GM12878 (cell line): ENCODE measurements around the gene EHBP1. TPM values are rescaled to one million over a fixed set of nuclear protein-coding genes. Genes with fewer than 3 reads are reported as not detected.

Experiments used
- FOS ChIP-seq: IDR thresholded peaks from 3 replicates; pipeline ENCODE4 v1.6.1; 2011; ENCODE audit warnings: borderline replicate concordance; ENCODE audit not compliant: insufficient read length; ENCODE audit errors: extremely low read depth
- IKZF2 ChIP-seq, 2 experiments: fragments of 450-650 bp; IDR thresholded peaks; 2 replicates each; pipeline ENCODE4 v1.6.1; 2017; ENCODE audit warnings: mild to moderate bottlenecking in 2 of 2, moderate library complexity in 2 of 2
- IRF4 ChIP-seq: IDR thresholded peaks from 2 replicates; pipeline ENCODE4 v1.6.1; 2011; ENCODE audit warnings: low read depth, low read length
- MTA3 ChIP-seq: IDR thresholded peaks from 2 replicates; pipeline ENCODE4 v1.6.1; 2012; ENCODE audit warnings: low read length, inconsistent platforms, borderline replicate concordance
- NFYB ChIP-seq: IDR thresholded peaks from 2 replicates; pipeline ENCODE4 v1.6.1; 2011; ENCODE audit warnings: low read depth, mild to moderate bottlenecking, low read length, improper control_type of control experiment, moderate library complexity; ENCODE audit not compliant: insufficient read depth
- SP1 ChIP-seq: IDR thresholded peaks from one replicate; pipeline ENCODE4 v1.6.1; 2011; ENCODE audit warnings: low read depth, low read length
- TCF12 ChIP-seq: IDR thresholded peaks from 2 replicates; pipeline ENCODE4 v1.6.1; 2011; ENCODE audit warnings: low read depth, mild to moderate bottlenecking, low read length
- TCF3 ChIP-seq: IDR thresholded peaks from 2 replicates; pipeline ENCODE4 v1.6.1; 2012; ENCODE audit warnings: low read depth, mild to moderate bottlenecking, low read length, borderline replicate concordance; ENCODE audit not compliant: insufficient read depth
- YBX1 ChIP-seq: fragments of 450-650 bp; IDR thresholded peaks from 2 replicates; pipeline ENCODE4 v1.6.1; 2016; ENCODE audit warnings: antibody characterized with exemption
- polyA plus RNA-seq, 11 experiments: library from polyadenylated mRNA; depleted of rRNA in 4 of 11; unstranded in 6 of 11; stranded (reverse) in 5 of 11; fragments of >200 nt; fragmentation: Nextera tagmentation in 4 of 11; fragmentation: Illumina TruSeq in 1 of 11; extraction: Ambion mirVana in 4 of 11; extraction: Trizol in 1 of 11; gene quantifications; 1 replicate in 1 of 11; 2 replicates in 10 of 11; pipeline versions ENCODE4 v1.2.1 to v1.2.3, GENCODE V29; 2011 to 2016; ENCODE audit warnings: inconsistent platforms in 2 of 11, missing spikeins in 2 of 11, low read depth in 1 of 11
- total RNA-seq, 4 experiments: library from RNA; depleted of rRNA in 3 of 4; stranded (reverse); fragments of >200 nt in 3 of 4; fragmentation: Illumina TruSeq in 1 of 4; extraction: Trizol in 1 of 4; gene quantifications; 2 replicates each; pipeline versions ENCODE4 v1.2.1 to v1.2.3, GENCODE V29; 2013 to 2021
- TF ChIP-seq, protein P1 (sequence below): IDR thresholded peaks from 2 replicates; pipeline ENCODE4 v1.6.1; 2012; ENCODE audit warnings: low read length, inconsistent platforms
- TF ChIP-seq, protein P2 (sequence below): fragments of 450-650 bp; IDR thresholded peaks from 2 replicates; pipeline ENCODE4 v1.6.1; 2017; ENCODE audit warnings: mild to moderate bottlenecking, moderate library complexity
- TF ChIP-seq, protein P3 (sequence below): IDR thresholded peaks from 2 replicates; pipeline ENCODE4 v1.6.1; 2011; ENCODE audit warnings: borderline replicate concordance, low read depth, mild to moderate bottlenecking, moderate library complexity, low read length; ENCODE audit not compliant: insufficient read depth, poor library complexity, severe bottlenecking

EHBP1 gene
- total and polyA plus RNA-seq, 10 of the 15 experiments (the other 5 are each of a cell fraction or from before 2014, with no cell fraction given), result 5.7 to 26.1 (median 13.6) TPM

DNA sequence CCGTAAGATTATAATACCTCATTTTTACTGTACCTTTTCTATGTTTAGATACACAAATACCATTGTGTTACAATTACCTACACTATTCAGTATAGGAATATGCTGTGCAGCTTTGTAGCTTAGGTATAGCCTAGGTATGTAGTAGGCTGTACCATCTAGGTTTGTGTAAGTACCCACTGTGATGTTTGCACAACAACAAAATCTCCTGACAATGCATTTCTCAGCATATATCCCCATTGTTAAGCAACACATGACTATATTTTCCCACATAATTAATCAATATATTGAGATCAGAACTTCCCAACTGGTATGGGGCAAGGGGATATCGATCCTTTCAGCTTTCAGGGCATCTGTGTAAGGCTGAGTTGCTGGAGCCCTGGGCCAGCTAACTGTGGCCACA lies 238.8 kb downstream of the EHBP1 start (continued):
- TF ChIP-seq, protein P1, sequence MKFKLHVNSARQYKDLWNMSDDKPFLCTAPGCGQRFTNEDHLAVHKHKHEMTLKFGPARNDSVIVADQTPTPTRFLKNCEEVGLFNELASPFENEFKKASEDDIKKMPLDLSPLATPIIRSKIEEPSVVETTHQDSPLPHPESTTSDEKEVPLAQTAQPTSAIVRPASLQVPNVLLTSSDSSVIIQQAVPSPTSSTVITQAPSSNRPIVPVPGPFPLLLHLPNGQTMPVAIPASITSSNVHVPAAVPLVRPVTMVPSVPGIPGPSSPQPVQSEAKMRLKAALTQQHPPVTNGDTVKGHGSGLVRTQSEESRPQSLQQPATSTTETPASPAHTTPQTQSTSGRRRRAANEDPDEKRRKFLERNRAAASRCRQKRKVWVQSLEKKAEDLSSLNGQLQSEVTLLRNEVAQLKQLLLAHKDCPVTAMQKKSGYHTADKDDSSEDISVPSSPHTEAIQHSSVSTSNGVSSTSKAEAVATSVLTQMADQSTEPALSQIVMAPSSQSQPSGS, result no peak
- TF ChIP-seq TCF3 (no peak), SP1 (no peak), MTA3 (no peak), IRF4 (no peak), FOS (no peak), NFYB (no peak), YBX1 (no peak), IKZF2 (IDR thresholded peaks at IDR 0.05) (no peak), TCF12 (no peak)
- TF ChIP-seq, protein P2, sequence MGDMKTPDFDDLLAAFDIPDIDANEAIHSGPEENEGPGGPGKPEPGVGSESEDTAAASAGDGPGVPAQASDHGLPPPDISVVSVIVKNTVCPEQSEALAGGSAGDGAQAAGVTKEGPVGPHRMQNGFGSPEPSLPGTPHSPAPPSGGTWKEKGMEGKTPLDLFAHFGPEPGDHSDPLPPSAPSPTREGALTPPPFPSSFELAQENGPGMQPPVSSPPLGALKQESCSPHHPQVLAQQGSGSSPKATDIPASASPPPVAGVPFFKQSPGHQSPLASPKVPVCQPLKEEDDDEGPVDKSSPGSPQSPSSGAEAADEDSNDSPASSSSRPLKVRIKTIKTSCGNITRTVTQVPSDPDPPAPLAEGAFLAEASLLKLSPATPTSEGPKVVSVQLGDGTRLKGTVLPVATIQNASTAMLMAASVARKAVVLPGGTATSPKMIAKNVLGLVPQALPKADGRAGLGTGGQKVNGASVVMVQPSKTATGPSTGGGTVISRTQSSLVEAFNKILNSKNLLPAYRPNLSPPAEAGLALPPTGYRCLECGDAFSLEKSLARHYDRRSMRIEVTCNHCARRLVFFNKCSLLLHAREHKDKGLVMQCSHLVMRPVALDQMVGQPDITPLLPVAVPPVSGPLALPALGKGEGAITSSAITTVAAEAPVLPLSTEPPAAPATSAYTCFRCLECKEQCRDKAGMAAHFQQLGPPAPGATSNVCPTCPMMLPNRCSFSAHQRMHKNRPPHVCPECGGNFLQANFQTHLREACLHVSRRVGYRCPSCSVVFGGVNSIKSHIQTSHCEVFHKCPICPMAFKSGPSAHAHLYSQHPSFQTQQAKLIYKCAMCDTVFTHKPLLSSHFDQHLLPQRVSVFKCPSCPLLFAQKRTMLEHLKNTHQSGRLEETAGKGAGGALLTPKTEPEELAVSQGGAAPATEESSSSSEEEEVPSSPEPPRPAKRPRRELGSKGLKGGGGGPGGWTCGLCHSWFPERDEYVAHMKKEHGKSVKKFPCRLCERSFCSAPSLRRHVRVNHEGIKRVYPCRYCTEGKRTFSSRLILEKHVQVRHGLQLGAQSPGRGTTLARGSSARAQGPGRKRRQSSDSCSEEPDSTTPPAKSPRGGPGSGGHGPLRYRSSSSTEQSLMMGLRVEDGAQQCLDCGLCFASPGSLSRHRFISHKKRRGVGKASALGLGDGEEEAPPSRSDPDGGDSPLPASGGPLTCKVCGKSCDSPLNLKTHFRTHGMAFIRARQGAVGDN, result no peak
- TF ChIP-seq, protein P3, sequence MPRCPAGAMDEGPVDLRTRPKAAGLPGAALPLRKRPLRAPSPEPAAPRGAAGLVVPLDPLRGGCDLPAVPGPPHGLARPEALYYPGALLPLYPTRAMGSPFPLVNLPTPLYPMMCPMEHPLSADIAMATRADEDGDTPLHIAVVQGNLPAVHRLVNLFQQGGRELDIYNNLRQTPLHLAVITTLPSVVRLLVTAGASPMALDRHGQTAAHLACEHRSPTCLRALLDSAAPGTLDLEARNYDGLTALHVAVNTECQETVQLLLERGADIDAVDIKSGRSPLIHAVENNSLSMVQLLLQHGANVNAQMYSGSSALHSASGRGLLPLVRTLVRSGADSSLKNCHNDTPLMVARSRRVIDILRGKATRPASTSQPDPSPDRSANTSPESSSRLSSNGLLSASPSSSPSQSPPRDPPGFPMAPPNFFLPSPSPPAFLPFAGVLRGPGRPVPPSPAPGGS, result no peak
- TF ChIP-seq, all 136 proteins: peak for 0
